HG02852 (cell line): ENCODE measurements around the gene PRADC1.
"Not testable (repeated sequence)": the region's sequence is repeated elsewhere in the genome, so short reads cannot be mapped to it uniquely, and the experiment has no call there.

Source experiments
- ATAC-seq: cut with Tn5 transposase; IDR thresholded peaks from one replicate; pipeline ENCODE4 v1.9.1; 2021; ENCODE audit warnings: mild to moderate bottlenecking, moderate library complexity; ENCODE audit not compliant: unreplicated experiment

The PRADC1 gene

GRCh38 chr2:73205611-73206010 lies 27.4 kb downstream of the PRADC1 start:
- ATAC-seq, result no peak

GRCh38 chr2:73203055-73203681 lies 29.9 kb downstream of the PRADC1 start:
- no peak for ATAC-seq

GRCh38 chr2:73202156-73203054 lies 30.6 kb downstream of the PRADC1 start, which contains the start of gene NOTO:
Gene NOTO (plus strand): TSS chr2:73202574. CDS start chr2:73202667, 93 bp downstream.
- no peak for ATAC-seq

- not testable (repeated sequence) for ATAC-seq
Measured at GRCh38 chr2:73200281-73200680, 32.8 kb downstream of the PRADC1 start.

- no peak for ATAC-seq
Measured at GRCh38 chr2:73197579-73197978, 35.5 kb downstream of the PRADC1 start.

GRCh38 chr2:73187549-73187948 lies 45.5 kb downstream of the PRADC1 start:
- ATAC-seq, result no peak

DNA sequence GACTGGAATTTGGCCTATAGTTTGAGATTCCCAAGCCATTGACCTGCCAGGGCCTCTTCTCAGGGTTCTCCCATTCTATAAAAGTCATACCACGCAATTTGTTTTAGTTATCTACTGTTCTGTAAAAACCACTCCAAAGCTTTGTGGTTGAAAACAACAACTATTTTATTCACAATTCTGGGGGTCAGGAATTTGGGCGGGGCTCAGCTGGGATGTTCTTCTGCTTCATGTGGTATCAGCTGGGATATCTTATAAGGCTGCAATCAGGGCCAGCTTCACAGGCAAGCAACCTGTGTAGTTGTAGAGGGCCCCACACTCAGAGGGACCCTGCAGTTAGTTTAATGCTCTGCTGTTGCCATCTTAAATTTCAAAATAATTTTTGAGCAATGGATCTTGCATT lies 47.1 kb downstream of the PRADC1 start:
- no peak for ATAC-seq
